ENCODE data around the gene ASCL3. TPM values are rescaled to one million over a fixed set of nuclear protein-coding genes. Genes with fewer than 3 reads are reported as not detected.

ASCL3 gene
- total and polyA plus RNA-seq, 2 experiments from 2014 or later, result not detected

DNA sequence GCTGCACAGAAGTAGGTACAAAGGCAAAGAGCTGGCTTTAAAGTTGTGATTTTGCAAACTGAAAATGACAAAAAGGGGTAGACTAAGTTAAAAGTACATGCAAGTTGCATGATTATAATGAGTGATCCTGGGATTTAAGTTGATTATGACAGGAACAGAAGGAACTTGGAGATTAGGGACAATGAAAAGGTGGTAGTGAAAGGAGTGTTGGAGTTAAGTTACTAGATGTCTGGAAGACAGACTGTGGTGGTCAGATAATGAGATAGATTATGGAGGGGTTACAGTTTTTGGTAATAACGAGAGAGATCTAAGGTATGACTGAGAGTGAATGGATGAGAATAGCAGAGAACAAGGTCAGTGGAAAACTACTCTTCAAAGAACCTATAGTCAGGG is 29.1 kb upstream of the ASCL3 start (continued):
- TF ChIP-seq ZNF114 (CRISPR knock-in tag; IDR thresholded peaks at IDR 0.05) (no peak), EZH2phosphoT487 (IDR thresholded peaks at IDR 0.05; ENCODE audit: unreplicated experiment) (no peak), ZNF331 (CRISPR knock-in tag; IDR thresholded peaks at IDR 0.05; ENCODE audit: low read depth) (no peak), POLR2AphosphoS5 (IDR thresholded peaks at IDR 0.05; ENCODE audit: low read depth) (no peak)
- TF ChIP-seq, protein P1, sequence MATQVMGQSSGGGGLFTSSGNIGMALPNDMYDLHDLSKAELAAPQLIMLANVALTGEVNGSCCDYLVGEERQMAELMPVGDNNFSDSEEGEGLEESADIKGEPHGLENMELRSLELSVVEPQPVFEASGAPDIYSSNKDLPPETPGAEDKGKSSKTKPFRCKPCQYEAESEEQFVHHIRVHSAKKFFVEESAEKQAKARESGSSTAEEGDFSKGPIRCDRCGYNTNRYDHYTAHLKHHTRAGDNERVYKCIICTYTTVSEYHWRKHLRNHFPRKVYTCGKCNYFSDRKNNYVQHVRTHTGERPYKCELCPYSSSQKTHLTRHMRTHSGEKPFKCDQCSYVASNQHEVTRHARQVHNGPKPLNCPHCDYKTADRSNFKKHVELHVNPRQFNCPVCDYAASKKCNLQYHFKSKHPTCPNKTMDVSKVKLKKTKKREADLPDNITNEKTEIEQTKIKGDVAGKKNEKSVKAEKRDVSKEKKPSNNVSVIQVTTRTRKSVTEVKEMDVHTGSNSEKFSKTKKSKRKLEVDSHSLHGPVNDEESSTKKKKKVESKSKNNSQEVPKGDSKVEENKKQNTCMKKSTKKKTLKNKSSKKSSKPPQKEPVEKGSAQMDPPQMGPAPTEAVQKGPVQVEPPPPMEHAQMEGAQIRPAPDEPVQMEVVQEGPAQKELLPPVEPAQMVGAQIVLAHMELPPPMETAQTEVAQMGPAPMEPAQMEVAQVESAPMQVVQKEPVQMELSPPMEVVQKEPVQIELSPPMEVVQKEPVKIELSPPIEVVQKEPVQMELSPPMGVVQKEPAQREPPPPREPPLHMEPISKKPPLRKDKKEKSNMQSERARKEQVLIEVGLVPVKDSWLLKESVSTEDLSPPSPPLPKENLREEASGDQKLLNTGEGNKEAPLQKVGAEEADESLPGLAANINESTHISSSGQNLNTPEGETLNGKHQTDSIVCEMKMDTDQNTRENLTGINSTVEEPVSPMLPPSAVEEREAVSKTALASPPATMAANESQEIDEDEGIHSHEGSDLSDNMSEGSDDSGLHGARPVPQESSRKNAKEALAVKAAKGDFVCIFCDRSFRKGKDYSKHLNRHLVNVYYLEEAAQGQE (IDR thresholded peaks at IDR 0.05; ENCODE audit: unreplicated experiment), result no peak

- H3K9me3 Mint-ChIP-seq, result peaks cover 2% of the 10 kb centered on the region; the same call in 1 of the 3 replicates
- Histone ChIP-seq H3F3A (replicated peaks; ENCODE audit: low read depth) (no peaks in the 10 kb centered on the region), H3K4me2 (no peak overlapping the region), H3K27ac (ENCODE audit: low read depth) (no peak overlapping the region), H4K20me1 (replicated peaks; ENCODE audit: insufficient read depth) (no peaks in the 10 kb centered on the region), H3K36me3 (ENCODE audit: insufficient read depth) (no peaks in the 10 kb centered on the region), H3K27me3 (ENCODE audit: insufficient read depth) (no peaks in the 10 kb centered on the region), H3K9me2 (ENCODE audit: insufficient read depth) (no peaks in the 10 kb centered on the region), H3K4me3 (no peak overlapping the region), H3K79me2 (replicated peaks; ENCODE audit: insufficient read depth) (no peaks in the 10 kb centered on the region), H3K4me1 (ENCODE audit: insufficient read depth) (no peaks in the 10 kb centered on the region), H2AFZ (no peak overlapping the region)
- no peak overlapping the region for H3K27ac Mint-ChIP-seq
- peaks cover 2% of the 10 kb centered on the region; the same call in 2 of the 3 replicates for H3K36me3 Mint-ChIP-seq (ENCODE audit: low read depth)
- no peaks in the 10 kb centered on the region for H3K27me3 Mint-ChIP-seq (ENCODE audit: insufficient read depth, low read depth, poor library complexity)
- no peak for ATAC-seq
- peaks cover 3% of the 10 kb centered on the region; the same call in 2 of the 3 replicates for H3K4me1 Mint-ChIP-seq
- no peak overlapping the region for H3K4me3 Mint-ChIP-seq
- DNase-seq (ENCODE audit: low spot score), result no peak
- TF ChIP-seq, protein P1 (IDR thresholded peaks at IDR 0.05; ENCODE audit: unreplicated experiment), result no peak
- TF ChIP-seq, protein P2, sequence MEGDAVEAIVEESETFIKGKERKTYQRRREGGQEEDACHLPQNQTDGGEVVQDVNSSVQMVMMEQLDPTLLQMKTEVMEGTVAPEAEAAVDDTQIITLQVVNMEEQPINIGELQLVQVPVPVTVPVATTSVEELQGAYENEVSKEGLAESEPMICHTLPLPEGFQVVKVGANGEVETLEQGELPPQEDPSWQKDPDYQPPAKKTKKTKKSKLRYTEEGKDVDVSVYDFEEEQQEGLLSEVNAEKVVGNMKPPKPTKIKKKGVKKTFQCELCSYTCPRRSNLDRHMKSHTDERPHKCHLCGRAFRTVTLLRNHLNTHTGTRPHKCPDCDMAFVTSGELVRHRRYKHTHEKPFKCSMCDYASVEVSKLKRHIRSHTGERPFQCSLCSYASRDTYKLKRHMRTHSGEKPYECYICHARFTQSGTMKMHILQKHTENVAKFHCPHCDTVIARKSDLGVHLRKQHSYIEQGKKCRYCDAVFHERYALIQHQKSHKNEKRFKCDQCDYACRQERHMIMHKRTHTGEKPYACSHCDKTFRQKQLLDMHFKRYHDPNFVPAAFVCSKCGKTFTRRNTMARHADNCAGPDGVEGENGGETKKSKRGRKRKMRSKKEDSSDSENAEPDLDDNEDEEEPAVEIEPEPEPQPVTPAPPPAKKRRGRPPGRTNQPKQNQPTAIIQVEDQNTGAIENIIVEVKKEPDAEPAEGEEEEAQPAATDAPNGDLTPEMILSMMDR (conservative IDR thresholded peaks at IDR 0.05; ENCODE audit: low read depth in 2 of 2), result no peak
- no peak for TF ChIP-seq ZNF331 (CRISPR knock-in tag; IDR thresholded peaks at IDR 0.05; ENCODE audit: low read depth)
- no peak for TF ChIP-seq JUNB (IDR thresholded peaks at IDR 0.05; ENCODE audit: unreplicated experiment)
- no peak for TF ChIP-seq EZH2phosphoT487 (IDR thresholded peaks at IDR 0.05; ENCODE audit: unreplicated experiment)
- no peak for TF ChIP-seq POLR2AphosphoS5 (IDR thresholded peaks at IDR 0.05; ENCODE audit: low read depth)
- no peak for TF ChIP-seq CREB1 (CRISPR knock-in tag; IDR thresholded peaks at IDR 0.05; ENCODE audit: low read depth)
- TF ChIP-seq, protein P3, sequence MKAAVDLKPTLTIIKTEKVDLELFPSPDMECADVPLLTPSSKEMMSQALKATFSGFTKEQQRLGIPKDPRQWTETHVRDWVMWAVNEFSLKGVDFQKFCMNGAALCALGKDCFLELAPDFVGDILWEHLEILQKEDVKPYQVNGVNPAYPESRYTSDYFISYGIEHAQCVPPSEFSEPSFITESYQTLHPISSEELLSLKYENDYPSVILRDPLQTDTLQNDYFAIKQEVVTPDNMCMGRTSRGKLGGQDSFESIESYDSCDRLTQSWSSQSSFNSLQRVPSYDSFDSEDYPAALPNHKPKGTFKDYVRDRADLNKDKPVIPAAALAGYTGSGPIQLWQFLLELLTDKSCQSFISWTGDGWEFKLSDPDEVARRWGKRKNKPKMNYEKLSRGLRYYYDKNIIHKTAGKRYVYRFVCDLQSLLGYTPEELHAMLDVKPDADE (IDR thresholded peaks at IDR 0.05), result no peak
- no peak for TF ChIP-seq NANOG (IDR thresholded peaks at IDR 0.05; ENCODE audit: borderline replicate concordance)
- no peak for TF ChIP-seq STAT1 (IDR thresholded peaks at IDR 0.05; ENCODE audit: unreplicated experiment)
These were observed 28.5 kb upstream of the ASCL3 start for GRCh38 chr11:8971196-8971923.
